Activated B cell treated with CpG ODN at 0.5 μM for 24 hours (primary cell): ENCODE results near the gene PLEK2. TPM values are rescaled to one million over a fixed set of nuclear protein-coding genes. Genes with fewer than 3 reads are reported as not detected.
"Not testable (repeated sequence)": the region's sequence is repeated elsewhere in the genome, so short reads cannot be mapped to it uniquely, and the experiment has no call there.

Experiments used
- ATAC-seq: fragments of 200-7000 bp; cut with Tn5 transposase; one replicate; pipeline ENCODE4 v1.10.0; 2021; ENCODE audit warnings: low read depth, mild to moderate bottlenecking, moderate library complexity
- CTCF ChIA-PET: fragments of 350-600 bp; sonication (Branson Sonifier 250); formaldehyde crosslinking; loops from one replicate; lab custom pipeline; 2021; ENCODE audit warnings: antibody characterized with exemption; lab: Charles Lee
- POLR2A ChIA-PET: fragments of 350-600 bp; sonication (Branson Sonifier 250); formaldehyde crosslinking; loops from one replicate; lab custom pipeline; 2021; ENCODE audit warnings: antibody characterized with exemption; lab: Charles Lee
- DNase-seq: peaks from one replicate; pipeline ENCODE4 v3.0.0; 2022
- H3K27ac Mint-ChIP-seq: one replicate; pipeline ENCODE4 v1.8.0; 2020; ENCODE audit warnings: mixed read lengths
- H3K27me3 Mint-ChIP-seq: one replicate; pipeline ENCODE4 v1.8.0; 2021; ENCODE audit warnings: mixed read lengths
- H3K36me3 Mint-ChIP-seq: one replicate; pipeline ENCODE4 v1.8.0; 2021; ENCODE audit warnings: low read depth, mixed read lengths
- H3K4me1 Mint-ChIP-seq: one replicate; pipeline ENCODE4 v1.8.0; 2021; ENCODE audit warnings: mixed read lengths
- H3K4me3 Mint-ChIP-seq: one replicate; pipeline ENCODE4 v1.8.0; 2020; ENCODE audit warnings: mild to moderate bottlenecking, mixed read lengths
- H3K9me3 Mint-ChIP-seq: one replicate; pipeline ENCODE4 v1.8.0; 2020; ENCODE audit warnings: mixed read lengths
- intact Hi-C: fragments of 100-400 bp; cut with micrococcal nuclease; formaldehyde crosslinking; loops from one replicate; pipeline ENCODE4 v1.15.1; 2024
- total RNA-seq: library from RNA; stranded (reverse); gene quantifications from 2 replicates; pipeline ENCODE4 v1.2.3, GENCODE V29; 2022
- TF ChIP-seq, protein P1 (sequence below): fragments of 200-600 bp; IDR thresholded peaks from one replicate; pipeline ENCODE4 v1.8.0; 2022; ENCODE audit warnings: antibody characterized with exemption, mild to moderate bottlenecking

Gene PLEK2
- total RNA-seq, 1 donor from 2014 or later = not detected

DNA sequence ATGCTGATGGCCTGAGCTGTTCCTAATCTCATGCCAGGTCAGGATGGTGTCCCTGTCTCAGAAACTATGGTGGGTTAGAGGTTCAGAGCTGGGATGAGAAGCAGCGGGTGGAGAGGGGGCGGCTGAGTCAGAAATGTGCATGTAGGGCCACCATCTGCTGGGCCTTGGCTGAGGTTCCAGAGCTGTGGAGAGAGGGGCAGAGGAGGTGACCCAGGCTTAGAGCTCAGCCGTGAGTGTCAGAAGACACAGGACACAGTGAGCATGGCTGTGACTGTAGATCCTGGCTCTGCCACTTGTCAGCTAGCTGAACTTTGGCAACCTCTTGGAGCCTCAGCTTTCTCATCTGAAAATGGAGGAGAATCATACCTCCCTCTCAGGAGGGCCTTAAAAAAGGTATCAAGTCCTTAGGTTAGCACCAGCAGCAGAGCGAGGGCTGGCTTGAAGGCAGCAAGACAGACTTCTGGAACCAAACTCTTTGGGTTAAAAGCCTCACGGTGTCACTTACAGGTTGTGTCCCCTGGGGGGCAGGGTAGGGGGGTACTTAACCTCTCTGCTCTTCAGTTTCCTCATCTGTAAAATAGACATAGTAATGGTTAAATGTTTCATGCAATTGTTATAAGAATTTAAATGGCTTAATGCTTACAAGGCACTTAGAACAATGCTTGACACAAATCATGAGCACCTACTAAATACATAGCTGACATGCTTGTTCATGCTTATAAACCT is 41.8 kb upstream of the PLEK2 start:
- POLR2A ChIA-PET = interaction anchor here (0.6 kb wide), 1 partner anchor 57 kb away, joined by 3 read pairs; no protein-coding TSS in a partner anchor
- DNase-seq (no peak), ATAC-seq (no peak)
- Mint-ChIP-seq H3K4me1 (no peaks in the 10 kb centered on the region), H3K27me3 (peaks cover 7% of the 10 kb centered on the region), H3K4me3 (no peak overlapping the region), H3K27ac (no peak overlapping the region), H3K36me3 (peaks cover 2% of the 10 kb centered on the region), H3K9me3 (peaks cover 11% of the 10 kb centered on the region)
- CTCF ChIA-PET = interaction anchor here (0.8 to 2.2 kb wide), 2 partner anchors 73 to 118 kb away, joined by 3 to 14 read pairs; no protein-coding TSS in a partner anchor
- TF ChIP-seq, protein P1, sequence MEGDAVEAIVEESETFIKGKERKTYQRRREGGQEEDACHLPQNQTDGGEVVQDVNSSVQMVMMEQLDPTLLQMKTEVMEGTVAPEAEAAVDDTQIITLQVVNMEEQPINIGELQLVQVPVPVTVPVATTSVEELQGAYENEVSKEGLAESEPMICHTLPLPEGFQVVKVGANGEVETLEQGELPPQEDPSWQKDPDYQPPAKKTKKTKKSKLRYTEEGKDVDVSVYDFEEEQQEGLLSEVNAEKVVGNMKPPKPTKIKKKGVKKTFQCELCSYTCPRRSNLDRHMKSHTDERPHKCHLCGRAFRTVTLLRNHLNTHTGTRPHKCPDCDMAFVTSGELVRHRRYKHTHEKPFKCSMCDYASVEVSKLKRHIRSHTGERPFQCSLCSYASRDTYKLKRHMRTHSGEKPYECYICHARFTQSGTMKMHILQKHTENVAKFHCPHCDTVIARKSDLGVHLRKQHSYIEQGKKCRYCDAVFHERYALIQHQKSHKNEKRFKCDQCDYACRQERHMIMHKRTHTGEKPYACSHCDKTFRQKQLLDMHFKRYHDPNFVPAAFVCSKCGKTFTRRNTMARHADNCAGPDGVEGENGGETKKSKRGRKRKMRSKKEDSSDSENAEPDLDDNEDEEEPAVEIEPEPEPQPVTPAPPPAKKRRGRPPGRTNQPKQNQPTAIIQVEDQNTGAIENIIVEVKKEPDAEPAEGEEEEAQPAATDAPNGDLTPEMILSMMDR = no peak
- intact Hi-C loops = no loop called here

DNA sequence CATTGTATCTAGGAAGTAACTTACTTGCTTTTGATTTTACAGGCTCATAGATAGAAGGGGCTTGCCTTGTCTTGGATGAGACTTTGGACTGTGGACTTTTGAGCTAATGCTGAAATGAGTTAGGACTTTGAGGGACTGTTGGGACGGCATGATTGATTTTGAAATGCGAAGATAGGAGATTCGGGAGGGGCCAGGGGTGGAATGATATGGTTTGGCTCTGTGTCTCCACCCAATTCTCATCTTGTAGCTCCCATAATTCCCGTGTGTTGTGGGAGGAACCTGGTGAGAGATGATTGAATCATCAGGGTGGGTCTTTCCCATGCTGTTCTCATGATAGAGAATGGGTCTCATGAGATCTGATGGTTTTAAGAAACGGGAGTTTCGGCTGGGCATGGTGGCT is 39.7 kb upstream of the PLEK2 start:
- CTCF ChIA-PET = interaction anchor here (1.6 kb wide), 1 partner anchor 119 kb away, joined by 3 read pairs; no protein-coding TSS in a partner anchor
- DNase-seq = not testable (repeated sequence)

DNA sequence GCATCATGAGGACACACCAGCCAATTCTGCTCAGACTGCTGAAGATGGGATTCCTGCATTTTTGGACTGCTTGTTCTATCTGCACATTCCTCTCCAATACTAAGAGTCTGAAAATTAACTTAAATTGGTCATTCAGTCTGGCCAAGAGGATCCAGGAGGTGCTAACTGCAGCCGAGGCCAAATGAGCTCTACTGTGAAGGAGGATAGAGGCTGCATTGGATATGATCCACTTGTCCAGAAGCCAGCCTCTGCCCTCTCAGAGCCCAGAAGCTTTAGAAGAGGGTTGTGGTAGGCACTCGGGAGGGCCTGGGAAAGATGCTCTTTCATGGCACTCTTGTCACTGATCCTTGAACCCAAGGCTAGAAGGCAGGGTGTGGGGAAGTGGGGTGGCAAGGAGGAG is 37.1 kb upstream of the PLEK2 start:
- ChIA-PET CTCF (interaction anchor here (1.2 kb wide), 1 partner anchor 122 kb away, joined by 3 read pairs; no protein-coding TSS in a partner anchor), POLR2A (no interaction called here)
- Mint-ChIP-seq H3K4me1 (no peaks in the 10 kb centered on the region), H3K27ac (no peak overlapping the region), H3K27me3 (no peaks in the 10 kb centered on the region), H3K4me3 (no peak overlapping the region), H3K36me3 (peaks cover 2% of the 10 kb centered on the region), H3K9me3 (peaks cover 8% of the 10 kb centered on the region)
- intact Hi-C loops = no loop called here
- DNase-seq (no peak), ATAC-seq (no peak)
- TF ChIP-seq, protein P1 = no peak

More for the DNA sequence above, 39.7 kb upstream of the PLEK2 start:
- ATAC-seq, H3K4me3 Mint-ChIP-seq, H3K9me3 Mint-ChIP-seq, H3K27ac Mint-ChIP-seq, intact Hi-C loops, H3K4me1 Mint-ChIP-seq, H3K36me3 Mint-ChIP-seq, POLR2A ChIA-PET, H3K27me3 Mint-ChIP-seq: not testable (repeated sequence)

DNA sequence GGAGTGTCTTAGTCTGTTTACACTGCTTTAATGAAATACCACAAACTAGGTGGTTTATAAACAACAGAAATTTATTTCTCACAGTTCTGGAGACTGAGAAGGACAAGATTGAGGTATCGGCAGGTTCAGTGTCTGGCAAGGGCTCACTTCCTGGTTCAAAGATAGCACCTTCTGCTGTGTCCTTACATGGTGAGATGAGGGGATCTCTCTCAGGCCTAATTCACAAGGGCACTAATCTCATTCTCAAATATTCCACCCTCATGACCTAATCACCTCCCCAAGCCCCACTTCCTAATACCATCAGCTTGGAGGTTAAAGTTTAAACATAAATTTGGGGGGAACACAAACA is 35.0 kb upstream of the PLEK2 start:
- ATAC-seq (no peak), DNase-seq (no peak)
- intact Hi-C loops = no loop called here
- CTCF ChIA-PET = no interaction called here
- Mint-ChIP-seq H3K27ac (no peak overlapping the region), H3K4me1 (no peaks in the 10 kb centered on the region), H3K4me3 (no peak overlapping the region), H3K36me3 (peaks cover 2% of the 10 kb centered on the region), H3K27me3 (peaks cover 3% of the 10 kb centered on the region), H3K9me3 (peaks cover 8% of the 10 kb centered on the region)
- TF ChIP-seq, protein P1 = no peak
- POLR2A ChIA-PET = interaction anchor here (0.6 kb wide), 1 partner anchor 12 kb away, joined by 3 read pairs; no protein-coding TSS in a partner anchor

DNA sequence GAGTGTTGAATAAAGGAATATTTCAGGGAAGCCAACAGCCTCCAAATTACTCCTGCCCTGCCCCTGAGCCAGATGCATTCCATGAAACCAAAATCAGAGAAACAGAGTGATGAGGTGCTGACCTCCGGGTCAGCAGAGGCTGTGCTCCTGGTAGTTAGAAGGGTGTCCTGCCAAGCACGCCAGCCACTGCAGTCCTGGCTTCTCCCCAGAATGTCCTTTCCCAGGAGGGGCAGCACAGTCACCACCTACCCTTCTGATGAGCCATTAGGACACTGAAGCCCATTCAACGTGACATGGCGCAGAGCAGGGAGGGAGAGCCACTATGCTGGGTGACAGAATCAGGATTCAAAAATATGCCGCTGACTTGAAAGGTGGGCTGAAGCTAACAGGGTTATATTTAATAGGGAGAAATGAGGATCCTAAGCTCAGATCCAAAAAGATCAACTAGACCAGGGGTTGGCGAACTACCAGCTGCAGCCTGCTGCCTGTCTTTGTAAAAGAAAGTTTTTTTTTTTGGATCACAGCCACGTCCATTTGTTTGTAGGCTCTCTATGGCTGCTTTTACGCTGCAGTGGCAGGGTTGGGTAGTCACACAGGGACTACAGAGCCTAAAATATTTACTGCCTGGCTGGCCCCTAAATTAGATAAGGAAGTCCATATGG is 34.5 kb upstream of the PLEK2 start:
- no peak overlapping the region for H3K27ac Mint-ChIP-seq
- H3K4me3 Mint-ChIP-seq = no peak overlapping the region
- H3K9me3 Mint-ChIP-seq = peaks cover 8% of the 10 kb centered on the region
- no peak for DNase-seq
- peaks cover 2% of the 10 kb centered on the region for H3K36me3 Mint-ChIP-seq
- ATAC-seq = no peak
- ChIA-PET CTCF (interaction anchor here (0.8 to 1.3 kb wide), 2 partner anchors 81 to 125 kb away, joined by 3 read pairs; no protein-coding TSS in a partner anchor), POLR2A (no interaction called here)
- no peaks in the 10 kb centered on the region for H3K4me1 Mint-ChIP-seq
- intact Hi-C loops = no loop called here
- peaks cover 3% of the 10 kb centered on the region for H3K27me3 Mint-ChIP-seq
- TF ChIP-seq, protein P1 = no peak
